HG03571 (cell line): Measurements from ENCODE around the gene SLC4A5.

ENCODE experiments used
- ATAC-seq: cut with Tn5 transposase; IDR thresholded peaks from one replicate; pipeline ENCODE4 v1.9.1; 2021; ENCODE audit not compliant: unreplicated experiment

SLC4A5 gene

DNA sequence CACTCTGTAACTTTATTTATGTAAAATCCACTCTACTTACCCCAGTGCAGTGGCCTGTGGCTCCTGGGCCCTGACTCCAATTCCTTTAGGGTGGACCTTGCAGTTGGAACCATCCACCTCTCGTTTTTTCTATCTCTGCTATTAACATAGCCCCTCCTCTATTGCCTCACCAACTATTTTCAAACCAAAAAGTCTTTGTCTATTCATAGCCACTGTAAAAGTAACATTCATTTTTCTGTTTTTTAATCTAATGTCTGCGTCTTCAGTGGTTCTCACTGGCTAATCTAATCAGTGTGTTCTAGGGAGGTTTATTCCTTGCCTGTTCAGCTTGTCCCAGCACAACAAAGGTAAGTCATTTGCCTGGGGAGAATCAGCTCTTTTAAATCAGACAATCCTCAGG, at the start of gene SLC4A5:
TSS of gene SLC4A5 (minus strand) at position 101 of the 400 bp plus-strand sequence. CDS start 28,393 bp downstream, outside the sequence.
- no peak for ATAC-seq

- ATAC-seq = no peak
These were observed 49.2 kb upstream of the SLC4A5 start for GRCh38 chr2:74392449-74392743.

DNA sequence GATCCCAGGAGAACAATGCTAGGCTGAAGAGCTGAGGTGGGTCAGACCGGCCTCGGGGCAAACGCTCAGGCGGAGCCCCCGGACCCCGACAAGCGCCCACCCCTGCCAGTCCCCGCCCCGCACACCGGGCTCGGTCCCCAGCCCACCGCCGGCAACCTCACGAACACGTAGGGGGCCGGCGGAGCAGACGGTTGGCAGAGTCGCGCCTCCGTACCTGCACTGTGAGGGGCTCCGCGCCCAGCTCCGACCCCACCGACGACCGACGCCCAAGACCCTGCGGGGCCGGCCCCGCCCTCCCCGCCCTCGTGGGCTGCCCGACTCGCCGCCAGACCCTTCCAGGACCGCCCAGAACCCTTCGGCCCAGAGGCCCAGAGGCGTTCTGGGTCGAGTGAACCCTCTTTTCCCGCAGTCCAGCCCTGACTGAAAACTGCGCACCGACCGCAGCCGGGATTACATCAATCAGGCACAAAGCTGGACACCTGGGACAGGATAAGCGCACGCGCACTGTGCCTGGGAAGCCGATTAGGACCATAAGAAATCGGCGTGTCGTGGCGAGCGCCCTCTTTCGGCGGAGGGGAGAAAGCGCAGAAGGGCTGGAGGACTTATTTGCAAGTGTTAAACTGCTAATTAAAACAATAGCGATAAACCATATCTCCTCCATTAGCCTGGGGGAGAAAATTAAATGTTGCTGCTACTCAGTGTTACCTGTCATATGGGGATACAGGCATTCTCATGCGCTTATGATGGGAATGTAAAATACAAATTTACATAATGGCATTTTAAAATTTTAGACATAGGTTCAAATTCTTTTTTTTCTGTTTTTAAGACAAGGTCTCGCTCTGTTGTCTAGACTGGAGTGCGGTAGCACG, 48.6 kb upstream of the SLC4A5 start:
- ATAC-seq = peak; percentile 68

DNA sequence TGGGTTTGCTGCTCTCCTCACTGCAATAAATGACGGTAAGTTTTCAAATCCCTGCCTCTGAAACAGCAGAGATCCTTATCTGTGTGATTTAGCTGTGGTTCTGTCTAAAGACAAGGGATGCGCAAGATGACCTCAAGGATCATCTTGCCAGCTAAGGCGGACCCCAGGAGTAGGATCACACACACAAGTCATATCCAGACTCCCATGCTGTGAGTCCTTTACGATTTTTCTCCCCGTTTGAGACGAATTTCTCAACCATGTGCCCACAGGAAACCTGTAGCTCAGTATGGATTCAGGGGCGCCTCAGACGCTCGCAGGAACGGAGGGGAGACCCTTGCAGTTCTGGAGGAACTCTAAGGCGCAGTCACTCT, 48.0 kb upstream of the SLC4A5 start:
- peak; percentile 18 for ATAC-seq

DNA sequence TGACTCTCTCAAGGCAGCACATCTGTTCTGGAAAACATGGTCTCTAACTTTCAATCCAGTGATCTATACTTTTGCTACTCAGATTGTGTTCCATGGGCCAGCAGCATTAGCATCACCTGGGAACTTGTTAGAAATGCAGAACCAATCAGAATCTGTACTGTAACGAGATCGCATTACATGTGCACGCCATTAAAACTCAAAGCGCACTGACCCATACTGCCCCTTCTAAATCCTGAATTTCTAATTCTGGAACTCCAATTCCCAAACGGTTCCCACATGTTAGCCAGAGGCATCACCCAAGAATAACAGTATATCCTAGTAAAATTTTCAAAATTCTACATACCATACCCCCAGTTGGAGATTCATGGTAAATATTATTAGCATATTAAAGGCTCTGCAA, 47.4 kb upstream of the SLC4A5 start:
- no peak for ATAC-seq

DNA sequence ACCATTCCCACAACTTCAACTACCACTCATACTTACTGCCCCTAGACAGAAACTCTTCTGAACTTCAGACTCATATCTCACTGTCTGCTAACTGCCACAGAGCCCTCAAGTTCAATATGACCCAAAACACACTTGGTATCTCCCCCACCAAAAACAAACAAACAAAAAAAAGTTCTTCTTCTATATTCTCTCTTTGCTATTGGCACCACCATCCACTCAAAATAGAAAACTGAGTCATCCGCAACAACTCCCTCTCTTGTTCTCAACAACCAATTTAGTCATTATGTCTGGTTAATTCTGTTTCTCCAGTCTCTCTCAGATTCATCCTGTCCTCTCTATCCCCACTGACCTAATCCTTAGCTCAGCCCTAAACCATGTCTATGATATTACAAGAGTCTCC, 44.1 kb upstream of the SLC4A5 start:
- no peak for ATAC-seq

- ATAC-seq = no peak
These were observed 42.2 kb upstream of the SLC4A5 start for GRCh38 chr2:74385396-74385795.

DNA sequence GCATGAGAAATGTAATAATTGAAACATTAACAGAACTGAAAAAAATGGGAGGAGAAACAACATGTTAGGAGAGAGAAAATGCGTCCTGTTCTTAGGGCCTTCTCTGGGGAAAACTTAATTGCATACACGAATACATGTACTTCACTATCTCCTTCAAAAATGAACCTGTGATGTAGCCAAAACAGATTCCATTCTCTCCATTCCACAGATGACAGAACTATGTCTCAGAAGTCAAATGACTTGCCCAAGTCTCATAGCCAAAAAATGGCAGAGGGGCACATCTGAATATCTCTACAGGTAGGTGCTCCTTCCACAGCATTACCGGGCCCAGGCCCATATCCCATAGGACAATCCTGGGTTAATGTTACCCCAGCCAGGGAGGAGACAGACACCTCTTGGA, 40.8 kb upstream of the SLC4A5 start:
- no peak for ATAC-seq

GRCh38 chr2:74383254-74383653, 40.0 kb upstream of the SLC4A5 start:
- no peak for ATAC-seq

GRCh38 chr2:74381751-74382150, 38.5 kb upstream of the SLC4A5 start:
- ATAC-seq = no peak

DNA sequence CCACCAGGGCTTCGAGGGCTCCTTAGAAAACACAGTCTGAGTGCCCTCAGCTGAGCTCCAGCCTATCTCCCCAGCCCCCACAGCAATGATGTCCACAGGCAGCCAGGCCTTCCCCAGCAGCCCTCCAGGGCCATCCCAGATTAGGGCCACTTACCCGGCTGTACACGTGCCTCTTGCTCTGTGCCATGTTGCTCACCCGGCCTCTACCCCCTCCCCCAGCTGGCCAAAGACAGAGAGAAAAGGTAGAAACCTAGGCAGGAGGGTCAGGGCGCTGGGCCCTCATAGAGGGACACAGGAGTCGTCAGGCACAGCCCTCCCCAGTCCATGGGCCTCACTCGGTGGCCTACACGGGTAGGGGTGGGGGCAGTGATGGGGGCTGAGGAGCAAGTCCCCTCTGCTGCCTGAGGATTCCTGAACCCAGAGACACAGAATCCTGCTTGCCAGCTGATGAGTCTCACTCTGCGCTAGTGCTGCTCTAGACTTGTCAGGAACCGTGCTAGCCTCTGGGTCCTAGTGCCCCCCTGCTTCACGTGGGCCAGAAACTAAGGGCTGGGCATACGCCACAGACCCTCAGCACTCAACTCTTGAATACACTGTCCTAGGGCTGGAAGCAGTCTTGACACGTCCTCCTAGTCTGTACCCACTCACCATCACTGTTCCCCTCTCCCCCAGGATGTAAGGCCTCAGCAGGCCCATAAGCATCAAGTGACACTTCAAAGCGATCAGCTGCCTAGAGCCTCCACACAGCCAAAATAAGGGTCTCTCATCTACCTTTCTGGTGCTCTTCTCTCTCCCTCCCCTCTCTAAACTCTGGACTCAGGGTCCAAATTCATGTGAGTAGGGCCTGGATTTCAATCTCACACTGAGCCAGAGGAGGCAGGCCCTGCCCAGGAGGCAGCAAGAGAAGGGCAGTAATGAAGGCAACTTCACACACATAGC, 36.9 kb upstream of the SLC4A5 start, which contains the start of gene DCTN1:
TSS of gene DCTN1 (minus strand) at position 461 of the 939 bp plus-strand sequence. CDS start at position 187, 274 bp downstream.
- no peak for ATAC-seq

DNA sequence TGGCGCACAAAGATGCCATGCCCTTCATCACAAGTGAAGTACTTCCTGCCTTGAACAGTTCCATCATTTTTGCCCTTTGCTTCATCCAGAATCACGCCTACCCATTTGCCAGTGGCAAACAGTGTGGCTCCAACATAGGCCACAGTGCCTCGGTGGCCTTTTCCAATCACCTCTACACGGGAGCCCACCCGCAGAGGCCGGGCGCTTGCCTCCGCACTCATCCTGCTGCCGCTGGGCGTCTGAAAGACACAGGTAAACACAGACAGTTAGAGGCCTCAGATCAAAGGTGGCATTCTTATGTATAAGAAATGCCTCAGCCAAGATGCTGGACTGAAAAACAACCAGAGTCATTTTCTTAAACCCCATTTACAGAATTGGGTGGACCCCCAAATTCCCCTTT, 34.8 kb upstream of the SLC4A5 start:
- no peak for ATAC-seq

DNA sequence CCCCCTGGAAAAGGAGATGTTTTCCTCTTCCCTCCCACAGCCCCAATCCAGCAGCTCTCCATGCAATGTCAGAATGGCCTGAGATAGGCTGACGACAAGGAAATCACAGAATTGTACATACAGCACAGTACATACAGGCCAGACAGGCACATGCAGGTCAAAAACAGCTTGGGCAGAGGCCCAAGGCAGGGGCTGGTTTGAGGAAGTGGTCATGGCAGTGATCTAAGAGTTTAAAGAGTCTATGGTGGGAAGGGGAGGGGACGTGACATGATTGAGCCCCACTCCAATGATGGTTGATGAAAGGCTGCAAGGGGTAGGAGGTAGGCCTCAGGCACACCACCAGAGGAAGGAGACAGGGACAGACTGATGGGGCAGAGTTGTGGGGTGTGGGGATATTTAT, 32.6 kb upstream of the SLC4A5 start:
- no peak for ATAC-seq

DNA sequence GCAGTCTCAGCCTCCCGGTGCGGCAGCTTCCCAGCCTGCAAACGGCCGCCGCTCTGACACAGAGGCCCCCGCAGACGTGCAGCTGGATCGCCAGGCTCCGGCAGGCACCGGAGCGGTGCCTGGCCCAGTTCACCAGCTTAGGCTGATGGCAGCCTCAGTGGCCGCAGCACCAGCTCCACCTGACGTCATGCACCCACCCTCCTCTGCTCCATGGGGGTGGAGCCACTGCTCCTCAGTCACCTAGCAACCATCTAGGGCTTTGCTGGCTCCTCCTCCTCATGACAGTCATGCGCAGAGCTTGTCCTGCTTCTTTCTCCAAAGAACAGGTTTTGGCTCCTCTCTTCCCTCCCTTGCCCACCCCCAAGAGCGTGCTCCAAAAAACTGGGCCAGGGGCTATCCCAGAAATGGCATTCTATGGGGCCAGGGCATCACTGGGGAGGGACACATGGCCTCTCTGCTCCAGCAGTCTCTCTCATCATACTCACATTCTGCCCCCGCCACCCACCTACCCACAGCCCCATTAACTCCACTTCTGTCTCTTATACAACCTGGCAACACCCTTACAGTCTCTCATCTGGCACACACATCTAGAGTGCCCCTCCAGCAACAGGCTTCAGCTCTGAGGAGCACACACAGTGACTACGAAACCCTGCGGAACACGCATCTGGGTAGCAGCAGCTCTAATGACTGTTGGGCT, 31.4 kb upstream of the SLC4A5 start:
- ATAC-seq = no peak

DNA sequence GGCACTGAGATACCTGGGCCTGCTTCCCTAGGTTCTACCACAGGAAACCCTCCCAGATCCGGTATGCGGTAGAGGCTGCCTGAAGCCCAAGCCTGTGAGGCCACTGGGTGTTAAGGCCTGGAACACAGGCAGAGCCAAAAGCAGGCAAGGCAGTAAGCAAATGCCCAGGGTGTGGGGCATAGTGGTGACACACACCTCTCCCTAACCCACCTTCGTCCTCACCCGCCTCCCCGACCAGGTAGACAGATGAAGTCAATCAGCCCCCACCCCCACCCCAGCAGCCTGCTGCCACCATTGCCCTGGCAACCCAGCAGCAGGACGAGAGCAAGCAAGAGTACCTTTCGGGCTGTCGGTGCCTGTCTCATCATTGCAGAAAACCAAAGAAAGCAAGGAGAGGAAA, 30.8 kb upstream of the SLC4A5 start:
- no peak for ATAC-seq

- no peak for ATAC-seq
These were observed 30.0 kb upstream of the SLC4A5 start for GRCh38 chr2:74373221-74373676.

DNA sequence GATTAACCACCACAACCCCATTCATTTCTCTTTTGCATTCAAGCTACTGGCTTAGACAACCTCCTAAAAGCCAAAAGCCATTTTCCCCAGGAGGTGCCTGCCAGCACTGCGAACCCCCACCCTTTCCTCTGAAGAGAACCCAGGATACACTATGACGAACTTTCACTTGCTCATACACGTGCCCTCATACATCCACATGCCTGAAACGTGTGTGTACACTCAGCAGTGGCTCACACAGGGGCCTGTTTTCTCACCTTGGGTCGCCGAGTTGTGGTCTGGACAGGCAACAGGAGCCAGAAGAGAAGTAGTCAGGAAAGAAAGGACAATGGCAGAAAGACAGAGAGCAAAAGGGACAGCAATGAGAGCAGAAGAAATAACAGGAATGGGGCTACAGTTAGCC, 29.5 kb upstream of the SLC4A5 start:
- no peak for ATAC-seq

DNA sequence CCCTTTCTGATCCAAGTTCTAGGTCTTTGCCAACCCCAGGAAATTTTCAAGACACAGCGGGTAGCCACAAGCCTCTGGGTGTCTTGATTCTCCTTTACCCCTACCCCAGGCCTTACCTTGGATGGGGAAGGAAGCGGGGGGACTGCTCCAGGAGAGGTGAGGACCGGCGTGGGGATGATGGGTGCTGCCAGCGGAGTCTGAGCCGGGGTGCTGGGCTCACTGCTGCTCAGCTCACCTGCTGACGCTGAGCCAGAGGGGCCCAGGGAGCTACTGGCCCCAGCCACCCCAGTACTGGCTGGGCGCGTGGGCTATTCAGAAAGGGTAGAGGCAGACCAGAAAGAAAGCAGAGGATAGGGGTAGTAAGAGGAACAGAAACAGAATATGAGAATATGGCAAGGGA, 28.2 kb upstream of the SLC4A5 start:
- ATAC-seq = no peak

DNA sequence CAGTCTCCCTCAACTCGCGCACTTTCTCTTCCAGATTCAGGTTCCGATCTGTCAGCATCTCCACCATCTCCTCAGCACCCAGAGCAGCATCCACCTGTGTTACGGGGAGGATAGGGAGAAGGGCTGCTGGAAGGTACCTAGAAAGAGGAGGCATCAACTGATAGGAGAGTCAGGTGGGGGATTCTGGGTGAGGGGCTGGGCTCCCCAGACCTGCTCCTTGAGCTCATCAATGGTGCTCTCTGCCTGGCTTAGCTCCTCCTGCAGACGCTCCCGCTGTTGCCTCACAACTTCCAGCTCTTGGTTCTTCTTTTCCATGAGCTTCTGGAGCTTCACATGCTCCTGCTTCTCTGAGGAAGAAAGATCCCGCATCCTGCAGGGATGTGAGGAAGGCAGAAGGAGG, 26.8 kb upstream of the SLC4A5 start:
- ATAC-seq = no peak

DNA sequence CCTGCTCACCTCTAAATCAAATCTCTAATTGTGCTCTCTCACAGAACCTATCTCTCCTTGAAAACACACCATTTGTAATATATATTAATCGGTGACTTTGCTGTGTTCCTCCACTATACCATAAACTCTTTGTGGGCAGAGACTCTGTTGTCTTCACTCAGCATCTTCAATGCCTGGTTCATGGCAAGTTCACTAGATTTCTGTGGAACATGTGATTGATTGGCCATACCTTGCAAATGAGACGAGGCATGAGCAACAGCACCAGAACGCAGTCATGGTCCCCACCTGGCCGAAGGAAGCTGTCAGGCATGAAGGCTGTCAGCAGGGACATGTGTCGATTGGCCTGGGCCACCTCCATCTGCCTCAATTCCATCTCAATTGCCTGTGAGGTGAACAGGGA, 25.3 kb upstream of the SLC4A5 start:
- no peak for ATAC-seq

- no peak for ATAC-seq
These were observed 24.6 kb upstream of the SLC4A5 start for GRCh38 chr2:74367789-74368188.
